Effector memory CD4-positive, alpha-beta T cell (primary cell): ENCODE measurements around the gene MACO1.

Source experiments
- DNase-seq, 3 donors: peaks; one replicate each; pipeline ENCODE4 v3.0.0-alpha.2; 2020
- H3K27ac ChIP-seq: 2 replicates; pipeline ENCODE4 v1.7.0; 2013; ENCODE audit warnings: mild to moderate bottlenecking, low read length, moderate library complexity; ENCODE audit not compliant: insufficient read depth, poor library complexity, severe bottlenecking
- H3K27me3 ChIP-seq: replicated peaks from 2 replicates; pipeline ENCODE4 v1.7.0; 2013; ENCODE audit warnings: mild to moderate bottlenecking, low read length; ENCODE audit not compliant: insufficient read depth, control insufficient read depth, poor library complexity, severe bottlenecking
- H3K36me3 ChIP-seq: 2 replicates; pipeline ENCODE4 v1.7.0; 2013; ENCODE audit warnings: mild to moderate bottlenecking, low read length, moderate library complexity; ENCODE audit not compliant: control insufficient read depth, insufficient read depth
- H3K4me1 ChIP-seq: 2 replicates; pipeline ENCODE4 v1.7.0; 2013; ENCODE audit warnings: low read length, mild to moderate bottlenecking; ENCODE audit not compliant: control insufficient read depth, insufficient read depth, poor library complexity, severe bottlenecking
- H3K4me3 ChIP-seq: 2 replicates; pipeline ENCODE4 v1.7.0; 2013; ENCODE audit warnings: low read length, low read depth, mild to moderate bottlenecking; ENCODE audit not compliant: insufficient read depth, poor library complexity, severe bottlenecking
- H3K9me3 ChIP-seq: 2 replicates; pipeline ENCODE4 v1.7.0; 2013; ENCODE audit warnings: mild to moderate bottlenecking, low read length, moderate library complexity; ENCODE audit not compliant: control insufficient read depth

MACO1 gene

DNA sequence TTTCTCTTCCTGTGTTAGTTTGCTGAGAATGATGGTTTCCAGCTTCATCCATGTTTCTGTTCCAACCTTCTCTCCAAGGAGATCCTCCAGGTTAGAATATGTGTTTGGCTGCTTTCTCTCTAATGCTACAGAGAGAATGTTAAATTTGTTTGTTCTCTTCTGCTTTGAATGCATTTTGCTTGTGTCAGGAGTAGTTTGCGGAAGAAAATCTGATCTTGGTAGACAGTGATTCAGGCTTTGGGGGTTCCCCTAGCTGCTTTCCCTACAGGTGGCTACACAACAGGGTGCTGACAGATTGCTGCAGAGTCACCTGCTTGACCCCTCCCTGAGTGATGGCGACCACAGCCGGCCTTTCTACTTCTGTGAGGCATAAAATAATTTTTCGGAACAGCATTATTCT, 41.8 kb downstream of the MACO1 start:
- Histone ChIP-seq H3K4me3 (no peak overlapping the region), H3K9me3 (no peaks in the 10 kb centered on the region), H3K4me1 (peaks cover 4% of the 10 kb centered on the region), H3K27me3 (no peaks in the 10 kb centered on the region), H3K27ac (no peak overlapping the region), H3K36me3 (peaks cover 13% of the 10 kb centered on the region)
- no peak for DNase-seq

- Histone ChIP-seq H3K36me3 (peaks cover 13% of the 10 kb centered on the region), H3K4me3 (no peak overlapping the region), H3K4me1 (peaks cover 4% of the 10 kb centered on the region), H3K9me3 (no peaks in the 10 kb centered on the region), H3K27ac (no peak overlapping the region), H3K27me3 (no peaks in the 10 kb centered on the region)
- no peak for DNase-seq
These were observed 43.0 kb downstream of the MACO1 start for GRCh38 chr1:25473653-25474225.

DNA sequence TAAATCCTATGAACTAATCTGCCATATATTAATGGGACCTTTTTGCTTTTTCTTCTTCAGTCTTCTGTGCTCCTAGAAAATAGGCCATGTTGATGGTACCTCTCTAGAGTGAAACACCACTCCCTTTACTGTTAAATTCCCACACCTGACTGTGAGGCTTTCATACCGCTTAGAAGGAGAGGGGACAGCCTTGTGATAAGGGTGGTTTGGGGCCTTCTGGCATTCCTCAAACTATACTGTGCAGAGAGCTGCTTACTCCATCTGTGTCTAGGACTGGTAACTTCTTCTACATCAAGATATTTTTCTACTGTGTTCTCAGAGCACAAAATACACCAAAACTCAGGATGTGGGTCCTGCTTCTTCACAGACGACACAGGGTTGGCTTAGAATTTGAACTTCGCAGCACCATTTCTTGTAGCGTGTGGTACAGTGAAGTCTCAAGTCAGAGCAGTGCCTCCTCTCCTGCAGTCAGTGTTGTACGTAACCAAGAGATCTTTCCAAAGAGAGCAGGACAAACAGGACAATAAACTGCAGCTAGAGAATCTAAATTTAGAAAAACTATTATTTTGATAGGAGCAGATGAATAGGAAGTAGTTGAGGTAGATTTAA, 43.8 kb downstream of the MACO1 start:
- Histone ChIP-seq H3K27ac (no peak overlapping the region), H3K36me3 (peaks cover 13% of the 10 kb centered on the region), H3K27me3 (no peaks in the 10 kb centered on the region), H3K4me3 (no peak overlapping the region), H3K4me1 (peaks cover 4% of the 10 kb centered on the region), H3K9me3 (no peaks in the 10 kb centered on the region)
- DNase-seq = no peak

- peaks cover 4% of the 10 kb centered on the region for H3K4me1 ChIP-seq
- H3K9me3 ChIP-seq = no peaks in the 10 kb centered on the region
These were observed 45.7 kb downstream of the MACO1 start for GRCh38 chr1:25476186-25477097.

GRCh38 chr1:25477448-25478034, 46.8 kb downstream of the MACO1 start:
- Histone ChIP-seq H3K36me3 (peaks cover 5% of the 10 kb centered on the region), H3K4me1 (peaks cover 4% of the 10 kb centered on the region), H3K4me3 (no peak overlapping the region), H3K27ac (no peak overlapping the region), H3K27me3 (no peaks in the 10 kb centered on the region), H3K9me3 (no peaks in the 10 kb centered on the region)
- DNase-seq = no peak

More at GRCh38 chr1:25476186-25477097, 45.7 kb downstream of the MACO1 start:
- Histone ChIP-seq H3K27ac (no peak overlapping the region), H3K4me3 (no peak overlapping the region), H3K27me3 (no peaks in the 10 kb centered on the region), H3K36me3 (peaks cover 5% of the 10 kb centered on the region)
- no peak for DNase-seq

DNA sequence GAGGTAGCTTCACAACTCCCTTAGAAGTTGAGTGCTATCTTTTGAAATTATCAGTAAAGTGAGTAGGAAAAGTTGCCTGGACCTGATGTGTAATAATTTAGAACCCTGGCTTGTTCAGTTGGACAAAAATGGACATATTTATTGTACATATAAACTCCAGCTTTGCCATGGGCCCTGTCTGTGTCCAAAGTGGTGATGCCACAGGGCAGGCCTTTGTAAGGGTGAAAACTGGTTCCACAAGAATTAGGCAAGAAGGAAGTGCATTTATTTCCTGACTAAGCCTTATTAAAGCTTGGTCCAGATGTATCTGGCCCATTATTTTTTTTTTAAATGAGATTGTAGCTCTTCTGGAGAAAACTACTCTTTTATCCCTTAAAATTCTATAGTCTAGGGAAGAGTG, 47.9 kb downstream of the MACO1 start:
- no peaks in the 10 kb centered on the region for H3K9me3 ChIP-seq
- peaks cover 5% of the 10 kb centered on the region for H3K36me3 ChIP-seq
- no peak overlapping the region for H3K4me3 ChIP-seq
- no peak overlapping the region for H3K27ac ChIP-seq
- DNase-seq = no peak
- no peaks in the 10 kb centered on the region for H3K27me3 ChIP-seq
- no peaks in the 10 kb centered on the region for H3K4me1 ChIP-seq

- Histone ChIP-seq H3K27me3 (no peaks in the 10 kb centered on the region), H3K27ac (no peak overlapping the region), H3K36me3 (peaks cover 4% of the 10 kb centered on the region), H3K4me3 (no peak overlapping the region), H3K9me3 (no peaks in the 10 kb centered on the region), H3K4me1 (no peaks in the 10 kb centered on the region)
- no peak for DNase-seq
These were observed 50.9 kb downstream of the MACO1 start for GRCh38 chr1:25481625-25482024.

GRCh38 chr1:25482211-25482610, 51.5 kb downstream of the MACO1 start:
- Histone ChIP-seq H3K27me3 (no peaks in the 10 kb centered on the region), H3K4me3 (no peak overlapping the region), H3K4me1 (no peaks in the 10 kb centered on the region), H3K9me3 (no peaks in the 10 kb centered on the region), H3K27ac (no peak overlapping the region), H3K36me3 (peaks cover 4% of the 10 kb centered on the region)
- no peak for DNase-seq

DNA sequence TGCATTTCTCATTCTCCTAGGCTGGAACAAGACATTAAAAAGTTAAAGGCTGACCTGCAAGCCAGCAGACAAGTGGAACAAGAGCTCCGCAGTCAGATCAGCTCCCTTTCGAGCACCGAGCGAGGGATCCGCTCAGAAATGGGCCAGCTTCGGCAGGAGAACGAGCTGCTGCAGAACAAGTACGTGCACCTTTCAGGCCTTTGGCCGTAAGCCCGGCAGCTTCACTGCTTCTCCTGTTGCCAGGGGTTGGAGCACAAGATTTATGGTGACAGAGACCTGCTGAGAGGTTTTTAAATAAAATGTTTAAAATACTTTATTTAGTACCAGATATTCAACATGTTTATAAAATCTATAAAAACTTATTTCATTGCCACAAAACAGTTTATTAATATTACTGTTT, 53.4 kb downstream of the MACO1 start:
- no peak for DNase-seq
- Histone ChIP-seq H3K27me3 (no peaks in the 10 kb centered on the region), H3K36me3 (peaks cover 8% of the 10 kb centered on the region), H3K4me1 (no peaks in the 10 kb centered on the region), H3K9me3 (no peaks in the 10 kb centered on the region), H3K4me3 (no peak overlapping the region), H3K27ac (no peak overlapping the region)

DNA sequence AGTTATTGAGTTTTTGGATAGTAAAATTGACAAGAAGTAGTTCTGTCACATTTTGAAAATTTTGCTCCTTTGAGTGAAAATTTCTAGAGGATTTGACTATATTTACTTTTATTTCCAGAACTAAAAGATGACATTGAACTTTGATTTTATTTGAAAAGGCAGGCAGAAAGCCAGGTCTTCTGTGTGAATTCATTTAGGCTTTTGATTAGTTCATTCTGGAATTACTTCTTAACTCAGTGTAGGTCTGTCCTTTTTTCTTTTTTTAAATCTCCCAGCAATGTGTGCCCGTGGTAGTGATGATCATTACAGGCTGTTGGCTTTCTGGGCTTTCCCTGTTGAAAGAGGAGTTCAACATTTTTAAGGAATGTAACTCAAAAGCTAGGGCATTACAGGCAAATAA, 53.8 kb downstream of the MACO1 start:
- H3K27me3 ChIP-seq = no peaks in the 10 kb centered on the region
- H3K36me3 ChIP-seq = peaks cover 12% of the 10 kb centered on the region
- H3K27ac ChIP-seq = no peak overlapping the region
- H3K9me3 ChIP-seq = no peaks in the 10 kb centered on the region
- H3K4me1 ChIP-seq = no peaks in the 10 kb centered on the region
- H3K4me3 ChIP-seq = no peak overlapping the region
- DNase-seq = no peak
